Right cardiac atrium (tissue), 5 donors: ENCODE measurements around the gene MRPS34. TPM values are rescaled to one million over a fixed set of nuclear protein-coding genes. Genes with fewer than 3 reads are reported as not detected.
A peak's percentile ranks its signal among the peaks of the same experiment; 100 is the strongest.

Experiments used
- ATAC-seq, 2 donors: fragments of 200-7000 bp; cut with Tn5 transposase; one replicate each; pipeline versions ENCODE4 v1.8.0 to v1.9.1; 2020; ENCODE audit warnings: moderate library complexity in 2 of 2, mild to moderate bottlenecking in 1 of 2
- DNase-seq, 3 donors: peaks; one replicate each; pipeline ENCODE4 v3.0.0-alpha.2; 2020
- H3K27ac ChIP-seq: one replicate; pipeline ENCODE4 v1.5.1; 2013; ENCODE audit warnings: mild to moderate bottlenecking, low read length, control low read depth, moderate library complexity
- H3K27me3 ChIP-seq: one replicate; pipeline ENCODE4 v1.6.1; 2013; ENCODE audit not compliant: control insufficient read depth, insufficient read depth
- H3K4me1 ChIP-seq: one replicate; pipeline ENCODE4 v1.6.1; 2013; ENCODE audit warnings: low read length; ENCODE audit not compliant: control insufficient read depth, insufficient read depth
- H3K4me3 ChIP-seq: one replicate; pipeline ENCODE4 v1.5.1; 2013; ENCODE audit warnings: low read length, control low read depth
- H3K9me3 ChIP-seq: one replicate; pipeline ENCODE4 v1.6.1; 2013; ENCODE audit warnings: low read length; ENCODE audit not compliant: control insufficient read depth
- WGBS: extraction: QIAGEN DNeasy Blood & Tissue Kit; methylation state at CpG from one replicate; pipeline ENCODE4 v1.1.7; 2013; 5-methylcytosine and 5-hydroxymethylcytosine counted together
- intact Hi-C, 4 donors: fragments of 100-400 bp; cut with DNase I; formaldehyde crosslinking; loops; one replicate each; pipeline versions ENCODE4 v1.11.0 to v1.14.0; 2022 to 2023
- polyA plus RNA-seq: library from polyadenylated mRNA; stranded (reverse); fragments of 200-250 nt; gene quantifications from one replicate; pipeline ENCODE4 v1.2.3, GENCODE V29; 2013
- total RNA-seq, 4 donors: library from RNA; stranded (reverse); fragmentation: NEBNext Ultra II Directional; extraction: Animal tissue kit (Norgen Biotek cat#: 25700); gene quantifications; one replicate each; pipeline ENCODE4 v1.2.1, GENCODE V29; 2021
- donor health status: healthy with polysubstance abuse.
- donor health status: DM: no; HTN: yes; CAD: no.
- donor health status: DM: no; HTN: no; CAD: no.
- donor health status: DM: no; HTN: yes; CAD: no; lungs with severe emphysema.
- donor health status: DM: yes; HTN: yes; CAD: no.

MRPS34 gene
- total and polyA plus RNA-seq, 5 donors: 53.3 to 91.4 (median 73.5) TPM

DNA sequence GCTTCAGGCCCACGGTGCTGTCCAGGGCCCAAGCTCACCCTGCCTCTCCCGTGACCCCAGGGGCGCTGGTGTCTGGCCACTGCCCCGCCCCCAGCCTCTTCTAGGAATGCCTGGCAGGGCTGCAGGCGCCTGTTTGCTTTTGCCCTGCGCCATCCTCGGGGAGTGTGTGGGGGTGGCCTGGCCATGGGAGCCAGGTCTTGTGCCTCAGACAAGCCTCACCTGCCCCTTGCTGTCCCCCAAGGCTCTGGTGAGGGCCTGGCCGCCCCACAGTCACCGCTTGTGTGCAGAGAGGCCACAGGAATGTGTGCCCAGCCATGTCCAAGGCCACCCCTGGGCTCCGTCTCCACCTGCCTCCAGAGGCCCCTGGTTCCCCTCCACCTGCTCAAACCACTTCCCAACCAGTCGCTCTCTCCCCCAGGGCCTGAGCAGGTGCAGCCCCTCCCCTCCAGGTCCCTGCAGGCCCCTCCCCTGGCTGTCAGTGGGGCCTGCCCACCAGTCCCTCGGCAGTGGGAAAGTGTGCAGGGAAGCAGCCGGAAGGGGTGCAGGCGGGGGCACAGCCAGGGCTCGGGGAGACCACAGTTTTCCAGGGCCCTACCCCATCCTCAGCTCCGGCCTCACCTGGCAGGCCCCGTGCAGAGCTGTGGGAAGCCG, 21.4 kb upstream of the MRPS34 start:
- H3K4me1 ChIP-seq: no peaks in the 10 kb centered on the region
- H3K4me3 ChIP-seq: no peak overlapping the region
- H3K27me3 ChIP-seq: no peaks in the 10 kb centered on the region
- intact Hi-C loops: no loop called here
- DNase-seq (peak in 2 of 3 donors; percentile 40 to 55), ATAC-seq (no peak)
- no peak overlapping the region for H3K27ac ChIP-seq
- 64% methylated on average over 18 of the region's 18 CpGs for WGBS
- H3K9me3 ChIP-seq: no peaks in the 10 kb centered on the region

DNA sequence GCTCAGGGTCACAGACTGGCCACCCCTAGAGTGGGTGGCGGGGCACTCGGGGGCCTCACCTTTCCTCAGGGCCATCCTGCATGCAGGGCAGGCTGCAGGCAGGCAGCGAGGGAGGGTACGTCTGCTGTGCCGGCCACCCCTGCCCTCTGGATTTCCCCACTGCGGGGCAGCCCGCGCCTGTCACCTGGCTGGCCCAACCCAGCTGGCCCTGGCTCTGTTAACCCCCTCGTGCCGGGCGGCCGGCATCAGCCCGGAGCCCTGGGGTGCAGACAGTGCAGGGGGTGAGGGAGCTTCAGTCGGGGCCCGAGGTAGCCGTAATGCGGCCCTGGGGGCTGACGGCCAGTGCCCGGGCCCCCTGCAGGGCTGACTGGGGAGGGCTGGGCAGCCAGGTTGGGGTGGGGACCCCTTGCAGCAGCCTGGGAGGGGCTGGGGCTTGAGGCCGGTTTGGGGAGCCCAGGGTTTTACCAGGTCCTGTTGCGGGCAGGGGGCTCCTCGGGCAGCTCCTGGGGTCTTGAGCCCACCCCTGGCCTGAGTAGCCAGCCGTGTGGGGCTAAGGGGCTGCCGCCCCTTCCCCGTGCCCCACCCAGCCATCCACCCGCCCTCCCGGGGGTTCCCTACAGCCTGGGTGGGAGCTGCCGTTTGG, 20.8 kb upstream of the MRPS34 start, which contains the start of gene IGFALS:
Gene IGFALS (minus strand): TSS at position 128 of the 643 bp plus-strand sequence. CDS start 53 bp downstream, at position 75.
- no peak within 1 kb of the TSS for H3K27ac ChIP-seq
- peak in 1 of 2 donors; percentile 8 for ATAC-seq
- intact Hi-C loops: no loop called here
- H3K27me3 ChIP-seq: no peaks in the 10 kb centered on the region
- H3K4me1 ChIP-seq: no peaks in the 10 kb centered on the region
- no peaks in the 10 kb centered on the region for H3K9me3 ChIP-seq
- H3K4me3 ChIP-seq: no peak within 1 kb of the TSS
- DNase-seq: peak in 1 of 3 donors; percentile 46
- WGBS: 58% methylated on average over 28 of the region's 28 CpGs

DNA sequence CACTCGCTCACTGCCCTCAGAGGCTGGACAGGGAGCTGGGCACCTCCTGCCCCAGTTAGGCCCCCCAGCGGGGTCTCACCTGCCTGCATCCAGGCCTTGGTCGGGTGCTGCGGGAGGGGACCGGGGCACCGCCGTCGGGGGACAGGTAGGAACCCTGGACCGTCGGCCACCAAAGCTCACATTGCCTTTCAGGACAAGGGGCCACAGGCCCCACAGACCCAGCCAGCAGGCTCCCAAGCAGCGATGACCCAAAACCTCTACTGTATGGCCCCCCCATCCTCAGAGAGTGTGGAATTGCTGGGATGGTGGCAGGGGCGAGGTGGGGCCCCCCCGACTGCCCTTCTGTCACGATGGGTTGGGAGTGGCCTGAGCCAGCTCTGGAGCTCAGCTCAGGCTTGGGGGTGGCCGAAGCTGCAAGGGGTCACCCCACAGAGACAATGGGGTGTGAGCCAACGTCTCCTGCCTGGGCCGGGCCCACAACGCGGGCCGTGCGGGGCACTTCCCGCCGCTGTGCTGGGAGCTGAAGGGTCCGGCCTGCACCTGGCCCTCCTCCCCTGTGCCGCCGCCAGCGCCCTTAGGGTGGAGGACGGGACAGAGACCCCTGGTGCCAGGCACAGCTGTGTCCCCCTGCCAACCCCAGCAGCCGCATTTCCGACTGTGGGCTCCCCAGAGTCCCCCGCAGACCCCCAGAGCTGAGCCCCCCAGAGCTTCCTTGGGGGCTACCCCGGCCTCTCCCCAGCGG, 20.1 kb upstream of the MRPS34 start:
- 85% methylated on average over 33 of the region's 33 CpGs for WGBS
- peak in 2 of 3 donors; percentile 42 to 57 for DNase-seq

DNA sequence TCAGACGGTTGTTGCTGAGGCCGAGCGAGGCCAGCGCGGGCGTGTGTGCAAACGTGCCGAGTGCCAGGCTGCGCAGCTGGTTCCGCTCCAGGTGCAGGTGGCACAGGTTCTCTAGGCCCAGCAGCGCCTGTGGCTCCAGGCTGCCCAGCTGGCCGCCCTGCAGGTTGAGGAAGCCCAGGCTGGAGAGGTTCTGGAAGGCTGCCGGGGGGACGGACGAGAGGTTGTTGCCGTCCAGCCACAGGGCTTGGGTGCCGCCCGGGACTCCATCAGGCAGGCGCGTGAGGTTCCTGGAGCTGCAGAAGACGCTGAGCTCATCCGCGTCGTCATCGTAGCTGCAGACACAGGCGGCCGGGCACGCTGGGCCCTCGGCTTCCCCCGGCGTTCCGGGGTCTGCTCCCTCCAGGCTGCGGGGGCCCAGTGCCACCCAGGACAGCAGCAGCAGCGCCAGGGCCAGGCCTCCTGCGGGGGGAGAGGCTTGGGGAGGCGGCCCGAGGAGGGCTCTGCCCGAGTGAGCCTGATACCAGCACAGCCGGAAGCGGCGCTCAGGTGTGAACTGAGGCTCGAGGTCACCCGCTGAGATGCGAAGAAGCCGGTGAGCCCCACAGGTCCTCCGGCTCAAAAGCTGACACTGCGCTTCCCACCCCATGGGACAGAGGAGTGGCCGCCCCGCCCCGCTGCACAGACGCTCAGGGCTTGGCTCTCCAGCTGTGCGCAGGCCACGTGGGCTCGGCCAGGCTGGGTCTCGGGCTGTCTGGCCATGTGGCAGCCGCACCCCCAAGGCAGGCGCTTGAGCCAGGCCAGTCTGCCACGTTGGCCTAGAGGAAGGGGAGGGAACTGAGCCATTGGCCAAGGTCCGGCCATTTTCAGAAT, 19.2 kb upstream of the MRPS34 start:
- no peak overlapping the region for H3K4me3 ChIP-seq
- ATAC-seq: no peak
- WGBS: 84% methylated on average over 59 of the region's 59 CpGs
- DNase-seq: peak in 2 of 3 donors; percentile 44 to 54
- no peaks in the 10 kb centered on the region for H3K9me3 ChIP-seq
- no peak overlapping the region for H3K27ac ChIP-seq
- intact Hi-C loops: no loop called here
- H3K27me3 ChIP-seq: no peaks in the 10 kb centered on the region
- H3K4me1 ChIP-seq: no peaks in the 10 kb centered on the region

More for the DNA sequence above, 20.1 kb upstream of the MRPS34 start:
- no peaks in the 10 kb centered on the region for H3K9me3 ChIP-seq
- no peaks in the 10 kb centered on the region for H3K4me1 ChIP-seq
- H3K4me3 ChIP-seq: no peak overlapping the region
- no peak overlapping the region for H3K27ac ChIP-seq
- intact Hi-C loops: no loop called here
- no peak for ATAC-seq
- H3K27me3 ChIP-seq: no peaks in the 10 kb centered on the region

DNA sequence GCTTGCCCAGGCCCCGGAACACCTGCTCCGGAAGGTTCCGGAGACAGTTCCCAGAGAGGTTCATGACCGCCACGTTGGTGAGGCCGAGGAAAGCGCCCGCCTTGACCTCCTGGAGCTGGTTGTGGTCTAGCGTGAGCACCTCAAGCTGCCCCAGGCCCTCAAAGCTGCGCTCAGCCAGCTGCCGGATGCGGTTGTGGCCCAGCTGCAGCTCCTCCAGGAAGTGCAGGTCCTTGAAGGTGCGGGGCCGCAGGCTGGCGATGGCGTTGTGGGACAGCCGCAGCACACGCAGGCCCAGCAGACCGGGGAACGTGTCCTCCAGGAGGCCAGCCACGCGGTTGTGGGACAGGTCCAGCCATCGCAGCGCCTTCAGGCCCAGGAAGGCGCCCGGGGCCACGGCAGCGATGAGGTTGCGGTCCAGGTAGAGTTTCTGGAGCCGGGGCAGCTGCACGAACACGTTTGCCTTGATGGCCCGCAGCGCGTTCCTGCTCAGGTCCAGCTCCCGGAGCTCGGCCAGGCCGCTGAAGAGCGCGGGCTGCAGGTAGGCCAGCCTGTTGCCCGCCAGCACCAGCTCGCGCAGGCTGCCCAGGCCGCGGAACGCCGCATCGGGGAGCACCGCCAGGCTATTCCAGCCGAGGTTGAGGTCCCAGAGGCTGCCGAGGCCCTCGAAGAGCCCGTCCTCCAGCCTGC, 18.5 kb upstream of the MRPS34 start:
- intact Hi-C loops: no loop called here
- WGBS: 94% methylated on average over 53 of the region's 53 CpGs
- ATAC-seq (no peak), DNase-seq (peak in 2 of 3 donors; percentile 25 to 54)
- H3K4me3 ChIP-seq: no peak overlapping the region
- no peak overlapping the region for H3K27ac ChIP-seq
- no peaks in the 10 kb centered on the region for H3K27me3 ChIP-seq
- H3K9me3 ChIP-seq: no peaks in the 10 kb centered on the region
- H3K4me1 ChIP-seq: no peaks in the 10 kb centered on the region

DNA sequence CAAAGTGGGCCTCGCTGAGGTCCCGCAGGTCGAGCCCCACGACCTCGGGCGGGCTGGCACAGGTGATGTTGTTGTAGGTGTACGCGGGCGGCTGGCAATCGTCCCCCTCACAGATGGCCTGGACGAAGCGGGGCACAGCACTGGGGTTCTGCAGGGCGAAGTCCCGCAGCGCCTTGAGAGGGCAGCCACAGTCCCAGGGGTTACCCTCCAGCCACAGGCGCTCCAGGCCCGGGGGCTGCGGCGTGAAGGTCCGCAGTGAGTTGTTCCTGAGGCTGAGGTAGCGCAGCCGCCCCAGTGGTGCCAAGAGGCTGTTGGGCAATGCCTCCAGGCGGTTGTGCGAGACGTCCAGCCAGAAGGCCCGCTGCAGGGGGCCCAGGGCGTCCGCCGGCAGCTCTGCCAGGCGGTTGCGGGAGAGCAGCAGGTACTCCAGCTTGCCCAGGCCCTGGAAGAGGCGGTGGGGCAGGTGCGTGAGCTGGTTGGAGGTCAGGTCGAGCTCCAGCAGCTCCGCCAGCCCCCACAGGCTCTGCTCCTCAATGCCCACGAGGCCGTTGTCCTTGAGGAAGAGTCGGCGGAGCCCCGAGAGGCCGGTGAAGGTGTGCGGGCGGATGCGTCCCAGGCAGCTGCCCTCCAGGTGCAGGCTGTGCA, 17.8 kb upstream of the MRPS34 start:
- WGBS: 93% methylated on average over 44 of the region's 44 CpGs
- no peak for ATAC-seq
- DNase-seq: peak in 2 of 3 donors; percentile 56

DNA sequence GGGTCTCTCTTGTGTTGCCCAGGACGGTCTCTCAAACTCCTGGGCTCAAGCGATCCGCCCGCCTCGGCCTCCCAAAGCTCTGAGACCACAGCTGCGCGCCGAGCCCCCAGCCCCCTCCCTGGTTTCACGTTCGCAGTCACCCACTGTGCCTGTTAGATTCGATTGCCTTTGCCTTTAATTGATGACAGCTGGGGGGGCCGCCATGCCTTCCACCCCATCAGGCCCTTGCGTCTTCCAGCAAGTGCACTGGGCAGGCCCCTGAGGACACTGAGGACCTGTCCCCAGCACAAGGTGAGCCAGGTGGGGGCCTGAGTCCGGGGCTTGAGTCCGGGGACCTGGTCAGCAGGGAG, 17.3 kb upstream of the MRPS34 start:
- DNase-seq (no peak), ATAC-seq (no peak)
- intact Hi-C loops: no loop called here
- no peaks in the 10 kb centered on the region for H3K4me1 ChIP-seq
- H3K27ac ChIP-seq: no peak overlapping the region
- WGBS: 93% methylated on average over 15 of the region's 15 CpGs
- no peaks in the 10 kb centered on the region for H3K27me3 ChIP-seq
- no peaks in the 10 kb centered on the region for H3K9me3 ChIP-seq
- no peak overlapping the region for H3K4me3 ChIP-seq

More for the DNA sequence above, 17.8 kb upstream of the MRPS34 start:
- H3K4me3 ChIP-seq: no peak overlapping the region
- no peak overlapping the region for H3K27ac ChIP-seq
- no peaks in the 10 kb centered on the region for H3K27me3 ChIP-seq
- H3K4me1 ChIP-seq: no peaks in the 10 kb centered on the region
- H3K9me3 ChIP-seq: no peaks in the 10 kb centered on the region
- intact Hi-C loops: no loop called here

DNA sequence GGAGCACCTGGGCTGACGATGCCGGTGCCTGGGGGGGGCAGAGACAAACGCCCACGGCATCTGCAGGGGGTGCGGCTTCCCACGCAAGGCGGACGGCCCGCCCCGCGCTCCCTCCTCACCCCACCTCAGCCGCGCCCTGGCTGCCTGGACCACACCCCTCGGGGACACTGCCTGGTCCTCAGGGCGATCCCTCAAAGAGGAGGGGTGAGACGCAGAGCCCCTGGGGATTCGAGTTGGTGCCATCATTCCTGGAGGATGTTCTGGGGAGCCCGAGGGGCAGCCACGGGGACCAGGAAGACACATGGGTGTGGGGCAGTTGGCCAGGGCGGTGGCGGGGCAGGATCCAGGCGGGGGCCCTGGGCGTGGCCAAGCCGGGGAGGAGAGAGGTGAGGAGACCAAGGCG, 16.7 kb upstream of the MRPS34 start:
- 89% methylated on average over 25 of the region's 25 CpGs for WGBS

DNA sequence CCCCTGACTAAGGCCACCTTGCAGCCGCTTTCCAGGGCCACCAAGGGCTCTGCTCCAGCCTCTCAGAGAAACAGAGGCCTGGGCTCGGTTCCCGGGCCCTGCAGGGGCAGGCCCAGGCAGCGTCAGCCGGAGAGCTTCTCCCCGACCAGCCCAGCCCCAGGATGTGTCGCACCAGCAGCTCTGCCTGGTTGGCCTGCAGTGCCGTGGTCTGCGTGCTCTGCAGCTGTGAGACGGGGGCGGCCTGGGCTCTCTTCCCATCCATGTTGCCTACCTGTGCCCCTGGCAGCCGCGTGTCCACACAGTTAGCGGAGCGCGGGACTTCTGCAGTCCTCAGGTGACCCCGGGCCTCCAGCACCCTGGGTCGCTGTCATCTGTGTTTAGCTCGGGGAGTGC, 15.8 kb upstream of the MRPS34 start:
- Histone ChIP-seq H3K27ac (no peak overlapping the region), H3K4me3 (no peak overlapping the region), H3K27me3 (no peaks in the 10 kb centered on the region), H3K4me1 (no peaks in the 10 kb centered on the region), H3K9me3 (no peaks in the 10 kb centered on the region)
- peak in 1 of 3 donors; percentile 36 for DNase-seq
- 60% methylated on average over 19 of the region's 19 CpGs for WGBS
- ATAC-seq: no peak
- intact Hi-C loops: no loop called here

More for the DNA sequence above, 16.7 kb upstream of the MRPS34 start:
- Histone ChIP-seq H3K4me1 (no peaks in the 10 kb centered on the region), H3K27ac (no peak overlapping the region), H3K27me3 (no peaks in the 10 kb centered on the region), H3K4me3 (no peak overlapping the region), H3K9me3 (no peaks in the 10 kb centered on the region)
- DNase-seq: peak in 2 of 3 donors; percentile 44 to 62
- intact Hi-C loops: no loop called here
- ATAC-seq: no peak
